Stimulated activated CD8-positive, alpha-beta memory T cell treated with anti-CD3 and anti-CD28 coated beads, Interleukin-7, amount 100 ng/mL, for 4 hours (primary cell): ENCODE measurements around the gene SEMA4D.

Experiments
- DNase-seq, 2 donors: peaks; one replicate each; pipeline ENCODE4 v3.0.0-alpha.2; 2020; ENCODE audit warnings: low read depth in 2 of 2

SEMA4D gene

GRCh38 chr9:89317282-89317681, 180.6 kb downstream of the SEMA4D start:
- DNase-seq, result no peak

GRCh38 chr9:89315482-89315881, 182.4 kb downstream of the SEMA4D start:
- DNase-seq, result no peak

- DNase-seq, result no peak
These were observed 183.0 kb downstream of the SEMA4D start for GRCh38 chr9:89314955-89315354.

GRCh38 chr9:89313842-89314241, 184.1 kb downstream of the SEMA4D start:
- no peak for DNase-seq

GRCh38 chr9:89312222-89312571, 185.7 kb downstream of the SEMA4D start:
- DNase-seq, result no peak

- no peak for DNase-seq
These were observed 186.3 kb downstream of the SEMA4D start for GRCh38 chr9:89311346-89312221.
